ENCODE data around the gene C12orf60.
A peak's percentile ranks its signal among the peaks of the same experiment; 100 is the strongest.
"Not testable (repeated sequence)": the region's sequence is repeated elsewhere in the genome, so short reads cannot be mapped to it uniquely, and the experiment has no call there.

C12orf60 gene

DNA sequence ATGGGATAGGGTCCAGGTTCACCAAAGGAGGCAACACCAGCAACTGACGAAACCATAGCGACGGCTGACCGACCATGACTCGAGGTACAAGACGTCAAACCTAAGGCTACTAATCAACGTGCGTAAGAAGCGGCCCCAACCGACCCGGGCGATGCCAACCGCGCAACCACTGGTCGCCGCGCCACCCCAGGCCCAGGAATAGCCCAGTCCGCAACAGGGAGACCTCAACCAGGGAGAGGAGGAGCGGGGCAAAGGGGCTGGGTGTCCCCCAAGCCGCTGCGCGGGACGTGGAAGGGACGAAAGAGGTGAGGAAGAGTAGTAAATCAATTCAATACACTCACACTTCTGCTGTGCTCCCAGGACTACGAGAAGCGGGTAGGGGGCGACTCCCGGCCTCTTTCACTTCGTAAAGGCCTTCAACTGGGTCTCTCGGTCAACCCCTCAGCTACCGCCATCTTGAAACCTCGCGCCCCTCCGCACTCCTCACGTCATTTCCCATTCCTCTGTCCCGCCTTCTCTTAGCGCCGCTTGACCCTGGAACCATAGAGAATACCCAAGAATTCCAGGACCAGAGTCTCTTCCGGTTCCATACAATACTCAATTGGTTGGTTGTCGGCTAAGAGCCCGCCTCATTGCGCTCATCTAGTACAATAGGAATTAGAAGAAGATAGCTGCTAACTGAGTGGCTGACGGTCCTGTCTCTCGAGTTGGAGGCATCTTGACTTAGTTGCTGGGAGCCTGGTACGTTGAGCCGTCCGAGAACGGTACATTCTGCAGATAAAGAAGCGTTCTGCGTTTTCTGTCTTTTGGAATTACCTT, at the start of gene C12orf60, which contains the start of gene WBP11:
TSS of gene C12orf60 (plus strand) at position 660 of the 819 bp plus-strand sequence. CDS start 19,266 bp downstream, outside the sequence.
TSS of gene WBP11 (minus strand) at position 468 of the 819 bp plus-strand sequence. CDS start 2,095 bp downstream, outside the sequence.
- peak; percentile 97 for DNase-seq

- DNase-seq: peak; percentile 19
Measured at GRCh38 chr12:14756334-14757143, 46.9 kb upstream of the C12orf60 start.

- DNase-seq: not testable (repeated sequence)
Measured at GRCh38 chr12:14759711-14760280, 43.7 kb upstream of the C12orf60 start.

DNA sequence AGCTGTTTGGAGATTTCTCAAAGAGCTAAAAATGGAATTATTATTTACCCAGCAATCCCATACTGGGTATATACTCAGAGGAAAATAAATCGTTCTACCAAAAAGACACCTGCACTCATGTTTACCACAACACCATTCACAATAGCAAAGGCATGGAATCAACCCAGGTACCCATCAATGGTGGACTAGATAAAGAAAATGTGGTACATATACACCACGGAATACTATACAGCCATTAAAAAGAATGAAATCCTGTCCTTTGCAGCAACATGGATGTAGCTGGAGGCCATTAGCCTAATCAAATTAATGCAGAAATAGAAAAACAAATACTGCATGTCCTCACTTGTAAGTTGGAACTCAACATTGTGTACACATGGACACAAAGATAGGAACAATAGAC, 38.1 kb upstream of the C12orf60 start:
- no peak for DNase-seq

- not testable (repeated sequence) for DNase-seq
Measured at GRCh38 chr12:14766020-14766419, 37.5 kb upstream of the C12orf60 start.

- no peak for DNase-seq
Measured at GRCh38 chr12:14766649-14767215, 36.7 kb upstream of the C12orf60 start.

- DNase-seq: no peak
Measured at GRCh38 chr12:14767617-14768016, 35.9 kb upstream of the C12orf60 start.

- DNase-seq: no peak
Measured at GRCh38 chr12:14768823-14769405, 34.6 kb upstream of the C12orf60 start.

GRCh38 chr12:14769466-14769968, 34.0 kb upstream of the C12orf60 start:
- peak; percentile 75 for DNase-seq

DNA sequence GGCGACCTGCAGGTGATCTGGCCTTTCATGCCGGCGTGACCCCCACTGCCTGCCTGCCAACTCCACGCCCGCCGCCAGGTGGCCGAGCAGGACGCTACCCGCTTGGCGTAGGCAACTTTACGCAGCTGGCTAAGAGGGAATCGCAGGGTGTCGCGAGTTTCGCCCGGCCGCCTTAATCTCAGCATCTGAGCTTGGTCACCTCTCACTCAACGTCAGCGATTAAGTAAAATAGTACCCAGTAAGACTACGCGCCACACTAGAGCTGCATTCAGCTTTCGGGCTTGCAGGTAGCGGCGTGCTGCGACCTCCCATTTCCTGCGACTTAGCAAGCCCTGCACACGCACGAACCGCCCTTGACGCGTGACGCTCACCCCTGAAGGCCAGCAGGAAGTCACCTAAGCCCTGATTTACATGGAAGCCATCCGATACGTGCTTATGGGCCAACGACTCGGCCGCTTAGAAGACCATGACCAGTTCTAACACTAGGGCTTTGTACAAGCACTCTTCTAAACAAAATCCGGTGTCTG, 33.4 kb upstream of the C12orf60 start:
- peak; percentile 86 for DNase-seq

DNA sequence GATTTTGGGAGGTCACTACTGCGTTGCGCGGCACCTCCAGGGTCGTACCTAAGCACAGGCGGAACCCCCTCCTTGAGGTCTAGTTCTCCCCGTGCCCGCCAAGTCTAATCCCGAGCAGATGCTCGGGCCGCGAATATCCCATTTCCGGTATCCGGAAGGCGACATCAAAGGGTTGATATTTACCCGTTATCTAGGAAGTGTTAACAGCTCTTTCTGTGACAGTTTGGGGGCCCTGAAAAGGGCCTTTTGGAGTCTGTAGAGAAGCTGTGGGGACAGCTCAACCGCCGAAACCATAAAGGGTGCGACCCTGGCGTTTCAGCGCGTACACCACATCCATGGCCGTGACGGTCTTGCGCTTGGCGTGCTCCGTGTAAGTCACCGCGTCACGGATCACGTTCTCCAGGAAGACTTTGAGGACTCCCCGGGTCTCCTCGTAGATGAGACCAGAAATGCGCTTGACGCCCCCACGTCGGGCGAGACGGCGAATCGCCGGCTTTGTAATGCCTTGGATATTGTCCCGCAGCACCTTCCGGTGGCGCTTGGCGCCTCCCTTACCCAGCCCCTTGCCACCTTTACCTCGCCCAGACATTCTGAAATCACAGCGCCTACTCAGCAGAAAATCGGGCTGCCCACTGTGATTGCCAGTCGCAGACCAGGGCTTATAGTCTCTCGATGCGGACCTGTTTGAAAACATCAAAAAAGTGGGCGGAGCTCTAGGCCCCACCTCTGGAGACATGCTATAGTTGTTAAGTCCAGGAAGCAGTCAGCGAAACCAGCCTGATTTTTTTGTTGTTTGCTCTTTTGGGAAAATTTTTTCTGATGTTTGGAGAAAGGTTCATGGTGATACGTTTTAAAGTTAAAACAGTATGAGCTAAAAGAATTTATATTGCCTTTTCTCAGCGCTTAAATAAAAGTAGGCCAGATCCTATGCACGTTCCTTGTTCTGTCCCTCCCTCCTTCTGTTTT, 32.7 kb upstream of the C12orf60 start:
- peak; percentile 95 for DNase-seq

DNA sequence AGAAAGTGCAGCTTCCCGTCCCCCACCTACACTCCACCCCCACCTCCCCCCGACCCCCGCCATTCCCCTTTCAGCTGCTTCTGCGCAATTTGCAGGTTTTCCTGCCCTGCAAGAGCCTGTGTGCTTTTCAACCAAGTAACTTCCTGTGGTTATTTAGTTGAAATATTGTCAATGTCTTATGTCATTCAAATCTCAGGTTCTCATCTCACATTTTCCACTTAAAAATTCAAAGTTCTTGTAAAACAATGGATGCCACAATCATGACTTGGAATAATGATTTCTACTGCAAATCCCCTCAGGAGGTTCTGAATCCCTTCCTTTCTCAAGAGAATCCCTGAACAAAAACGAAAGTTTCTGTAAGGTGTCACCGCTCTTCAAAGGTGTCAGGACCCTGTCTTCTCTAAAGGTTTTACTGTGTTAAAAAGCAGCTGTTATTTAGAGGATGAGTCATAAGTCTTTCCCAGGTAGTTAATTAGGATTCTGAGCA, 31.8 kb upstream of the C12orf60 start:
- DNase-seq: peak; percentile 37

- DNase-seq: no peak
Measured at GRCh38 chr12:14772946-14773345, 30.5 kb upstream of the C12orf60 start.

DNA sequence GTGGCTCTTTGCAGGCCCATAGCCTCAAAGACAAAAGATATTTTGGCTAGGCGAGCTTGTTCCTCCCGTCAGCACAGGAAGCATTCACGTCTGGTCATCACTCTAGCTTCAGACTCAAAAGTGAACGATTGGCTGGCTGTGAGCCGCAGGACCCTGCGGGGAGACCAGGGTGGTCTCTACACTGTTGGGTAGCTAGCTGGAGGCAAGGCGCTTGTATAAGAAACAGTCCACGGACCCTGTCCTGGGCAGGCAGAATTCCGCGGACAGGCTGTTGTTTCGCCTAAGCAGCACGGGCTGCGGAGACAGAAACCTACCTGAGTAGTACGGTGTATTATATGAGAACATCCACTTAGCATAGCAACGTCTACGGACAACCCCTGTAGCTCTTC, 29.8 kb upstream of the C12orf60 start:
- DNase-seq: no peak

DNA sequence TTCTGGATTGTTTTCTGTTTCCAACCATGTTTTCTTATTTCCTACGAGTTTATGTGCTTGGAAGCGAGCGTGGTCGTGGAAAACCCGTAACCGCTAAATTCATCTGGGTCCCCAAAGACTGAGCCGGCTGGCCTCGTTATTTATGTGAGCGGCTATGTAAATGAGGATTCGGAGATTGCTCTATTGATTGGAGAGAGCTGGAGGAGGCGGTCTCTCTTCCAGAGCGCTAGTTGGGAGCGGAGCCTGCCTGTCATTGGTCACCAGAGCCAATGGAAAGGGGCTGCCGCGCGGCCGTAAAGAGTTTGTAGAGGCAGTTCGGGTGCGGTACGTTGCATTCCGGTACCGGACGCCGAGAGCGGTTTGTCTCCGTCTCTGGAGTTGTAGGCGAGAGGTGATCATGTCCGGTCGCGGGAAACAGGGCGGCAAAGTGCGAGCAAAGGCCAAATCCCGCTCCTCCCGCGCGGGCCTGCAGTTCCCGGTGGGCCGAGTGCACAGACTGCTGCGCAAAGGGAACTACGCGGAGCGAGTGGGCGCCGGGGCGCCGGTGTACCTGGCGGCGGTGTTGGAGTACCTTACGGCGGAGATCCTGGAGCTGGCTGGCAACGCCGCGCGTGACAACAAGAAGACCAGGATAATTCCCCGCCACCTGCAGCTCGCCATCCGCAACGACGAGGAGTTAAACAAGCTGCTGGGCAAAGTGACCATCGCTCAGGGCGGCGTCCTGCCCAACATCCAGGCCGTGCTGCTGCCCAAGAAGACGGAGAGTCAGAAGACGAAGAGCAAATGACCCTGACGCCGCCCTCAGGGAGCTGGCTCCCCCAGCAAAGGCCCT, 29.2 kb upstream of the C12orf60 start:
- DNase-seq: peak; percentile 96

DNA sequence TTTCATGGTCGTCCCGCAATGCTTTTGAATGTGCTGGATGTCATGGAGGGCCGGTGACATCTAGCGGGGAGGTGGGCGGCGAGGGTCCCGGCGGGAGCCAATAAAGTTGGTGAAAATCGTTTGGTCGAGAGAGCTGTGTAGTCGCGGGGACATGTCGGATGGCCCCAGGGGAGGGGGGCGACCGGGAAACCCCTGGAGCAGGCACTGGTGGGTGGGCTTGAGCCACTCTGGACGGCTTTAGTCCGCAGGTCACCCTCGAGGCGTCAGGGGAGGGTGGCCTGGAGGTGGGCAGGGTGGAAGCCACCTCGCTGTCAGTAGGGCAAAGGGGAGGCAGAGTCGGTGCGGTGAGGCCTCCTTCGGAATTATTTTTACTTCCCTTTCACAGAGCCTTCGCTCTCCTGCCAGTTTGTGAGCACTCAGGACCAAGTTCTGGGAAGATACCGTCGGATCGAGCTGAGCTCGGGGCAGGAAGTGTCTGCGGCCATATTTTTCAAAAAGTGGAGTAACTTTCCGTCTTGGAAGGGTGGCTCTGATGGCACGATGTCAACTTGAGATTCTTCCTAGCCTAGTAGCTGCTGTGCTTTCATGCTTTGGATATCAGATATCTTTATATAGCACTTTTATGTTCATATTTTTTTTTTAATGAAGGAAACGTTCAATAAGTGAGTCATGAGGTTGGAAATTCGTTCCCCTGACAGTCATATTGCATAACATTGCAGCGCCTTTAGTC, 28.4 kb upstream of the C12orf60 start:
- DNase-seq: peak; percentile 63

- DNase-seq: no peak
Measured at GRCh38 chr12:14775636-14775980, 27.9 kb upstream of the C12orf60 start.

- no peak for DNase-seq
Measured at GRCh38 chr12:14776236-14776961, 27.1 kb upstream of the C12orf60 start.
